ENCODE data around the gene NVL.

NVL gene

GRCh38 chr1:224276771-224277487 lies 53.0 kb downstream of the NVL start:
- no peak for DNase-seq

- DNase-seq: no peak
Measured at GRCh38 chr1:224274970-224275626, 54.9 kb downstream of the NVL start.

GRCh38 chr1:224273641-224274040 lies 56.3 kb downstream of the NVL start:
- DNase-seq: no peak

GRCh38 chr1:224271106-224271505 lies 58.9 kb downstream of the NVL start:
- no peak for DNase-seq

GRCh38 chr1:224267925-224268324 lies 62.0 kb downstream of the NVL start:
- no peak for DNase-seq

GRCh38 chr1:224266915-224267856 lies 62.8 kb downstream of the NVL start:
- DNase-seq: no peak

GRCh38 chr1:224266105-224266914 lies 63.7 kb downstream of the NVL start:
- no peak for DNase-seq

- DNase-seq: no peak
Measured at GRCh38 chr1:224264321-224264720, 65.7 kb downstream of the NVL start.

- DNase-seq: no peak
Measured at GRCh38 chr1:224262373-224263054, 67.5 kb downstream of the NVL start.

- DNase-seq: no peak
Measured at GRCh38 chr1:224259986-224260385, 70.0 kb downstream of the NVL start.

- DNase-seq: no peak
Measured at GRCh38 chr1:224258351-224258750, 71.6 kb downstream of the NVL start.

- no peak for DNase-seq
Measured at GRCh38 chr1:224256640-224257039, 73.3 kb downstream of the NVL start.

- no peak for DNase-seq
Measured at GRCh38 chr1:224253721-224254120, 76.3 kb downstream of the NVL start.

- DNase-seq: no peak
Measured at GRCh38 chr1:224252479-224252878, 77.5 kb downstream of the NVL start.

GRCh38 chr1:224251741-224252146 lies 78.2 kb downstream of the NVL start:
- DNase-seq: no peak

- DNase-seq: no peak
Measured at GRCh38 chr1:224245188-224245587, 84.8 kb downstream of the NVL start.

- DNase-seq: no peak
Measured at GRCh38 chr1:224238756-224239155, 91.2 kb downstream of the NVL start.

- no peak for DNase-seq
Measured at GRCh38 chr1:224238212-224238611, 91.8 kb downstream of the NVL start.

GRCh38 chr1:224237119-224237881 lies 92.7 kb downstream of the NVL start:
- DNase-seq: no peak

GRCh38 chr1:224235813-224236493 lies 94.0 kb downstream of the NVL start:
- DNase-seq: no peak

GRCh38 chr1:224234017-224234416 lies 96.0 kb downstream of the NVL start:
- DNase-seq: no peak
